ENCODE measurements around the gene C11orf52.

GRCh38 chr11:111941963-111942362, 23.2 kb downstream of the C11orf52 start:
- TF ChIP-seq CTCF (IDR thresholded peaks at IDR 0.05 in 8 of 11, conservative IDR thresholded peaks at IDR 0.05 in 3 of 11) = no peak
- TF ChIP-seq POLR2AphosphoS5 (IDR thresholded peaks at IDR 0.05) = no peak
- no peak for TF ChIP-seq POLR2A (IDR thresholded peaks at IDR 0.05)

Measured in spleen (tissue), 7 donors.